Muscle layer of duodenum (tissue), 2 donors: Measurements from ENCODE around the gene KRTAP2-1.
"Not testable (repeated sequence)": the region's sequence is repeated elsewhere in the genome, so short reads cannot be mapped to it uniquely, and the experiment has no call there.

Source experiments
- H3K27ac ChIP-seq: one replicate; pipeline ENCODE4 v1.7.0; 2013; ENCODE audit warnings: mild to moderate bottlenecking, low read length
- H3K27me3 ChIP-seq: one replicate; pipeline ENCODE4 v1.7.0; 2013; ENCODE audit warnings: low read depth, mild to moderate bottlenecking, control low read depth, low read length
- H3K36me3 ChIP-seq, 2 donors: one replicate each; pipeline ENCODE4 v1.7.0; 2013; ENCODE audit warnings: low read length in 2 of 2, control low read depth in 1 of 2, mild to moderate bottlenecking in 1 of 2; ENCODE audit not compliant: insufficient read depth in 2 of 2, control insufficient read depth in 1 of 2
- H3K4me1 ChIP-seq, 2 donors: one replicate each; pipeline ENCODE4 v1.7.0; 2013; ENCODE audit warnings: low read length in 2 of 2, mild to moderate bottlenecking in 2 of 2, control low read depth in 1 of 2, moderate library complexity in 1 of 2; ENCODE audit not compliant: insufficient read depth in 2 of 2, control insufficient read depth in 1 of 2
- H3K4me3 ChIP-seq, 2 donors: one replicate each; pipeline ENCODE4 v1.7.0; 2013; ENCODE audit warnings: low read length in 2 of 2, low read depth in 1 of 2, mild to moderate bottlenecking in 1 of 2
- H3K9me3 ChIP-seq, 2 donors: one replicate each; pipeline ENCODE4 v1.7.0; 2013; ENCODE audit warnings: low read length in 2 of 2, control low read depth in 1 of 2, mild to moderate bottlenecking in 1 of 2; ENCODE audit not compliant: control insufficient read depth in 1 of 2
- donor health status: healthy.

KRTAP2-1 gene

GRCh38 chr17:41054025-41054424, 6.9 kb upstream of the KRTAP2-1 start:
- H3K36me3 ChIP-seq: no peaks in the 10 kb centered on the region
- H3K4me1 ChIP-seq: no peaks in the 10 kb centered on the region
- no peak overlapping the region for H3K4me3 ChIP-seq
- no peak overlapping the region for H3K27ac ChIP-seq
- H3K9me3 ChIP-seq: peaks cover 0 to 5% of the 10 kb centered on the region in 2 donors
- no peaks in the 10 kb centered on the region for H3K27me3 ChIP-seq

GRCh38 chr17:41052566-41052965, 5.5 kb upstream of the KRTAP2-1 start:
- no peaks in the 10 kb centered on the region for H3K4me1 ChIP-seq
- no peak overlapping the region for H3K4me3 ChIP-seq
- peaks cover 0 to 3% of the 10 kb centered on the region in 2 donors for H3K9me3 ChIP-seq
- H3K36me3 ChIP-seq: no peaks in the 10 kb centered on the region
- no peak overlapping the region for H3K27ac ChIP-seq
- H3K27me3 ChIP-seq: no peaks in the 10 kb centered on the region

- Histone ChIP-seq H3K4me1 (no peaks in the 10 kb centered on the region), H3K4me3 (no peak overlapping the region), H3K27me3 (no peaks in the 10 kb centered on the region), H3K27ac (no peak overlapping the region), H3K36me3 (no peaks in the 10 kb centered on the region), H3K9me3 (no peaks in the 10 kb centered on the region)
Observed at GRCh38 chr17:41049110-41049509, 2.0 kb upstream of the KRTAP2-1 start.

GRCh38 chr17:41048441-41048840, 1.3 kb upstream of the KRTAP2-1 start:
- Histone ChIP-seq H3K9me3 (peaks cover 0 to 4% of the 10 kb centered on the region in 2 donors), H3K4me1 (no peaks in the 10 kb centered on the region), H3K27ac (no peak overlapping the region), H3K4me3 (no peak overlapping the region), H3K36me3 (no peaks in the 10 kb centered on the region), H3K27me3 (no peaks in the 10 kb centered on the region)

GRCh38 chr17:41042953-41043352, 4.2 kb downstream of the KRTAP2-1 start:
- Histone ChIP-seq H3K4me3 (no peak overlapping the region), H3K27ac (no peak overlapping the region), H3K9me3 (peaks cover 0 to 8% of the 10 kb centered on the region in 2 donors), H3K4me1 (no peaks in the 10 kb centered on the region), H3K36me3 (no peaks in the 10 kb centered on the region), H3K27me3 (no peaks in the 10 kb centered on the region)

GRCh38 chr17:41040783-41041571, 6.1 kb downstream of the KRTAP2-1 start, which contains the start of gene KRTAP1-1:
KRTAP1-1 (minus strand) TSS chr17:41041450; CDS start chr17:41041397, 53 bp downstream.
- H3K4me3 ChIP-seq, H3K27me3 ChIP-seq, H3K36me3 ChIP-seq, H3K27ac ChIP-seq, H3K9me3 ChIP-seq, H3K4me1 ChIP-seq: not testable (repeated sequence)

- no peaks in the 10 kb centered on the region for H3K4me1 ChIP-seq
- H3K36me3 ChIP-seq: no peaks in the 10 kb centered on the region
Observed at GRCh38 chr17:41037853-41038350, 9.2 kb downstream of the KRTAP2-1 start.

GRCh38 chr17:41034346-41034935, 12.7 kb downstream of the KRTAP2-1 start, which contains the start of gene KRTAP1-3:
KRTAP1-3 (minus strand) TSS chr17:41034874; CDS start chr17:41034821, 53 bp downstream.
- not testable (repeated sequence) for H3K27me3 ChIP-seq, H3K4me1 ChIP-seq, H3K4me3 ChIP-seq, H3K27ac ChIP-seq, H3K36me3 ChIP-seq, H3K9me3 ChIP-seq

More at GRCh38 chr17:41037853-41038350, 9.2 kb downstream of the KRTAP2-1 start:
- H3K4me3 ChIP-seq: no peak overlapping the region
- no peak overlapping the region for H3K27ac ChIP-seq
- peaks cover 0 to 4% of the 10 kb centered on the region in 2 donors for H3K9me3 ChIP-seq
- H3K27me3 ChIP-seq: no peaks in the 10 kb centered on the region

- Histone ChIP-seq H3K9me3 (no peaks in the 10 kb centered on the region), H3K27ac (no peak within 1 kb of the TSS)
Observed at GRCh38 chr17:41029633-41030245, 17.4 kb downstream of the KRTAP2-1 start, which contains the start of gene KRTAP1-4. KRTAP1-4 (minus strand) TSS chr17:41030195; CDS start chr17:41030078, 117 bp downstream.

GRCh38 chr17:41026715-41027471, 20.2 kb downstream of the KRTAP2-1 start, which contains the start of gene KRTAP1-5:
KRTAP1-5 (minus strand) TSS chr17:41027208; CDS start chr17:41027155, 53 bp downstream.
- Histone ChIP-seq H3K27ac (no peak within 1 kb of the TSS), H3K9me3 (no peaks in the 10 kb centered on the region), H3K4me3 (no peak within 1 kb of the TSS), H3K27me3 (no peaks in the 10 kb centered on the region), H3K4me1 (no peaks in the 10 kb centered on the region), H3K36me3 (no peaks in the 10 kb centered on the region)

More at GRCh38 chr17:41029633-41030245, 17.4 kb downstream of the KRTAP2-1 start, which contains the start of gene KRTAP1-4:
- H3K36me3 ChIP-seq: no peaks in the 10 kb centered on the region
- H3K27me3 ChIP-seq: no peaks in the 10 kb centered on the region
- H3K4me1 ChIP-seq: no peaks in the 10 kb centered on the region
- no peak within 1 kb of the TSS for H3K4me3 ChIP-seq
